NCI-H2081 treated with DMSO at 0.1 percent for 48 hours (cell line): ENCODE data around the gene GPNMB.
"Not testable (repeated sequence)": the region's sequence is repeated elsewhere in the genome, so short reads cannot be mapped to it uniquely, and the experiment has no call there.

Experiments used
- DNase-seq: peaks from one replicate; lab custom pipeline; 2025; lab: John Stamatoyannopoulos, UW

GPNMB gene

GRCh38 chr7:23306936-23307521 is 60.5 kb downstream of the GPNMB start:
- no peak for DNase-seq

GRCh38 chr7:23308754-23309153 is 62.2 kb downstream of the GPNMB start:
- DNase-seq = no peak

GRCh38 chr7:23312141-23312540 is 65.6 kb downstream of the GPNMB start:
- DNase-seq = not testable (repeated sequence)

GRCh38 chr7:23315366-23315765 is 68.8 kb downstream of the GPNMB start:
- DNase-seq = no peak
